Anterior cingulate cortex (tissue), 58 donors: ENCODE results near the gene KIF26B.
"Not testable (repeated sequence)": the region's sequence is repeated elsewhere in the genome, so short reads cannot be mapped to it uniquely, and the experiment has no call there.

Experiments used
- DNase-seq, 58 donors: peaks; one replicate each; lab custom pipeline; 2025; lab: John Stamatoyannopoulos, UW

KIF26B gene

DNA sequence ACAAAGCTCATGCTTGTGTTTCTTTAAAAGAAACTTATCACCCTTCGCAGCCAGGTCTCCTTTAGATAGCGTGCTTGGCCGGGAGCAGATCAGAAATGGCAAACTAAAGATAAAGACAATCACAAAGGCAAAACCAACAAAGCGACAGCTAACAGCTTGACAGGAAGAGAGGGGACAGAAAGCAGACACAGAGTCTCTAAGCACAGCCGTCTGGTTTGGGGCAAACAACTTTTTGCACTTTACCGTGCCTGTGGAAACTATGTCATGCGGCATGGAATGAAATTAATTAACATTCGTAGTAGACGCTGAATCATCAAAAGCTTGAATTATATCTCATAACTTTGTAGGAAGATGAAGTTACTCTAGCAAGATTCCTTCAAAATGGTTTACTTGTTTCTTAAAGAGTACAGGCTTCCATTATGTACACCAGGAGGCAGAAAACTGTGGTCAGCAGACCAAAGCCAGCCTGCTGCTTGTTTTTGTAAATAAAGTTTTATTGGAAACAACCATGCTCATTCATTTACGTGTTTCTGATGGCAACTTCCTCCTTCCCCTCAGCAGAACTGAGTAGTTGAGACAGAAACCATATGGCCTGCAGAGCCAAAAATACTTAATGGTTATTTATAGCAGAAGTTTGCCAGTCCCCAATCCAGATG lies 183.2 kb downstream of the KIF26B start:
- DNase-seq, result no peak

- DNase-seq, result no peak
These were observed 183.7 kb downstream of the KIF26B start for GRCh38 chr1:245338485-245338877.

DNA sequence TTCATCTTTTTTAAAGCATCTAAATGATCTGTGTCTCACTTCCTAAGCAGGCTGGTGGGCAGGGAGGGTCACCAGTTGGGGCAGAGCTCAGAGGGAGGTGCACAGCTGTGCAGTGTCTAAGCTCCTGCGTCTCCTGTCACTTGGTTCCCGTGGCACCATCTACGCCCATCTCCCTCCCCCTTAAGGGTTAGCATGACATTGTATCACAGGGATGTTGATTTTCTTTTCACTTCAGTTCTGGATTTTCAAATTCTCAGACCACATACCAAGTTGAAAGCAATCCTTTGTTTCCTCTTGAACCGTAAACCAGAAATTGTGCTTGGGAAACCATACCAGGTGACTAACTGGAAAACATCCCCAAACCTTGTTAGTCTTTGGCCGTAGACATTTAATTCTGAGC lies 187.0 kb downstream of the KIF26B start:
- no peak for DNase-seq

DNA sequence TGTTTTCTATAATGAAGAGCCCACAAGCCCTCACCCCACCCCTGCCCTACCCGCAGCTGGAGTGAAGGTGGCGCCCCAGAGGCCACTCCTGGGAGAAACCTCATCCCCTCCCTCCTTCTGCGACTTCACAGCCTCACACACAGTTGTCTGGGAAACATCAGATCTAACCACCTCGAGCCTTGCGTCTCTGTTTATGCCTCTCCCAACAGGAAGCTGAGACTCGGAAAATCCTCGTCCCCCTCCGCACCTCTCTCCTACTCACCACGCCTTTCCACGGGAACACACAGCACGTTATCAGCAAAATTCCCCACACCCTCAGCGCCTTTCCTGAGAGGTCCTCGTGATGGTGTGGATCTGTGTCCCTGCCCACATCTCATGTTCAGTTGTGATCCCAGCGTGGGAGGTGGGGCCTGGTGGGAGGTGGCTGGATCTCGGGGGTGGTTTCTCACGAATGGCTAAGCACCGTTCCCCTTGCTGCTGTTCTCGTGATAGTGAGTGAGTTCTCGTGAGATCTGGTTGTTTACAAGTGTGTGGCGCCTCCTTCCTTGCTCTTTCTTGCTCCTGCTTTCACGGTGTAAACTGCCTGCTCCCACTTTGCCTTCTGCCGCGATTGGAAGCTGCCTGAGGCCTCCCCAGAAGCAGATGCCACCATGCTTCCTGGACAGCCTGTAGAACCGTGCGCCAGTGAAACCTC lies 190.6 kb downstream of the KIF26B start:
- peak in 1 of 58 donors; percentile 16 for DNase-seq

DNA sequence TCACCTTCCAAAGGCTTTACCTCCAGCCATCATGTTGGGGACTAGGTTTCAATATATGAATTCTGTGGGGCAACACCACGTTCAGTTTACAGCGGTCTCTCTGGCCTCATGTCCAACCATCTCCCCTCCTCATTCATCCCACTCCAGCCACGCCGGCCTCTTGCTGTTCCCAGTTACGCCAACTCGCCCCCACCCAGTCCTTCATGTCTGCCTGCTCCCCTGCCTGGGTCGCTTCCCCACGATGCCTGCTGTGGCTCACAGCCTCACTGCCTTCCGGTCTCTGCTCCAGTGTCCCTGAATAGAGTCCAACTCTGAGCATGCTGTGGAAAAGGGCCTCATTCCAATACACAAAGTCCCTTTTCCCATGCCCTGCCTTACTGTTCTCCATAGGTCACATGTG lies 193.8 kb downstream of the KIF26B start:
- no peak for DNase-seq

- no peak for DNase-seq
These were observed 198.6 kb downstream of the KIF26B start for GRCh38 chr1:245353411-245353810.

DNA sequence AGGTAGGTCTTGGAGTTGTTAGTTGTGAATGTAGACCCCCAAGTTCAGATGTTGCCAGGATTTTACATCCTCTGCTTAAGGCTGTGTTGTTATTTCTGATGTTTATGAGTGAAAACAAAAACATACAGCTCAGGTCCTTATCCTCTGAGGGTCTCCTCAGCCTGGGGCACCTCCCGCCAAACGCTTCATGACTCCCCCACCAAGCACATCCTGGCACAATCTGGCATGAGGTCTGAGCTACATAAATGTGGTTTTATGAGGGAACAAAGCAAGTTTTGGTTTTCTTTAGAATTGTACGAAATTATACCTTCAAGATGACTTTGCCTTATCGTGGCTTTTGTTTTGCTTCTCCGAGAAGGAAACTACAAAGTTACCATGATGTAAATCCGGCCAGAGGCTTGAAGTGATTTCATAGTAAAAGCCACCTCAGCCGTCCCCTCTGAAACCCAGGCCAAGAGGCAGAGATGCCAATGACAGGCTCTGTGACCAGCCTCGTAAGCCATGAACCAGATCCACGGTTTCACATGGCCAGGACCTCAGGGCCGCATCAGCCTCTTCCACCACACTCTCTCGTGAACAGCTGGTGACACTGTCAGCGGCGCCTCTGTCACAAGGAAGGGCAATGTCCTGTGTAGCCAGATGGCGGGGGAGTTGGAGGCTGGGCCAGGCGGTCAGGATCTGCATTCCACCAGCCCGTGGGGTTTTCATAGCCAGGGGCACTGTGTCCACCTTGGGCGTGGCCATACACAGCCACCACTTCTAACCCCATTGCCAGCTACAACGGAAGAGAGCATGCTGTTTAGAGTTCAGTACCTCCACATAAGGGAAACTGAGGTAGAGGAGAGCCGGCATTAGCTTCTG lies 199.4 kb downstream of the KIF26B start:
- DNase-seq, result no peak

- not testable (repeated sequence) for DNase-seq
These were observed 201.3 kb downstream of the KIF26B start for GRCh38 chr1:245355851-245356630.

GRCh38 chr1:245356891-245357585 lies 202.3 kb downstream of the KIF26B start:
- no peak for DNase-seq

DNA sequence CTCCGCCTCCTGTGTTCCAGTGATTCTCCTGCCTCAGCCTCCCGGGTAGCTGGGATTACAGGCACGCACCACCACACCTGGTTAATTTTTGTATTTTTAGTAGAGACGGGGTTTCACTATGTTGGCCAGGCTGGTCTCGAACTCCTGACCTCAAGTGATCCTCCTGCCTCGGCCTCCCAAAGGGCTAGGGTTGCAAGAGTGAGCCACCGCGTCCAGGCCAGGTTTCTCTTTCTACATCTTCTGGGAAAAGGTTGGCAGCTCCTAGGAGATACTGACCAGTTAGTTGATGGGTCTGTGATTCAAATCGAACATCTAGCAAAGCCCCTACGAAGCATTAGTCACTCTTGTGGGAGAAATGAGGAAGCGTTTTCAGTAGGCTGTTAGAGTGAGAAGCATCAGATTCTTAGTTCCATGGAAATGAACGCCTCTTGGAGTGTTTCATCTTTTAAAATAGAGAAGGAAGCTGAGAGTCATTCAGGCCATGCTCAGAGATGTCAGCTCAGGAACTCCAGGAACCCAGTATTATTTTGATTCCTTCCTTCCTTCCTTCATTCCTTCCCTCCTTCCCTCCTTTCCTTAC lies 204.4 kb downstream of the KIF26B start:
- not testable (repeated sequence) for DNase-seq

DNA sequence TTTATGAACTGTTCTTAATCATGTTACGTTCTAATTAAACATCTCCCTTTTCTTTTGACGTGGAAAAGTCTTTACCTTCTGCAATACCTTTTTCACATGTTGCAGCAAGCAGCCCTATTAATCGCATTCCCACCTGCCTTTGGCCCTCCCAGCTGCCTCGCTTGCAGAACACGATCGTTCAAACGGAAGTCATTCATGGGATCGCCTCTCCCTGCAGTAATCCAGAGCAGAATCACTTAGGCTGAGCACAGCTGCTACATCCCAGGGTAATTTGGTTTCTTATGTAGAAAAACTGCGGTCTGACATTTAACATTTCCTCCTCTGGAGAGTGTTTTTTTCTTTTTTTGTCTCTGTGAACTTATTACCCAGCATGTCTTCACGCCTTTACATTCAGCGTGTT lies 206.3 kb downstream of the KIF26B start:
- DNase-seq, result no peak

- no peak for DNase-seq
These were observed 207.2 kb downstream of the KIF26B start for GRCh38 chr1:245361951-245362350.

DNA sequence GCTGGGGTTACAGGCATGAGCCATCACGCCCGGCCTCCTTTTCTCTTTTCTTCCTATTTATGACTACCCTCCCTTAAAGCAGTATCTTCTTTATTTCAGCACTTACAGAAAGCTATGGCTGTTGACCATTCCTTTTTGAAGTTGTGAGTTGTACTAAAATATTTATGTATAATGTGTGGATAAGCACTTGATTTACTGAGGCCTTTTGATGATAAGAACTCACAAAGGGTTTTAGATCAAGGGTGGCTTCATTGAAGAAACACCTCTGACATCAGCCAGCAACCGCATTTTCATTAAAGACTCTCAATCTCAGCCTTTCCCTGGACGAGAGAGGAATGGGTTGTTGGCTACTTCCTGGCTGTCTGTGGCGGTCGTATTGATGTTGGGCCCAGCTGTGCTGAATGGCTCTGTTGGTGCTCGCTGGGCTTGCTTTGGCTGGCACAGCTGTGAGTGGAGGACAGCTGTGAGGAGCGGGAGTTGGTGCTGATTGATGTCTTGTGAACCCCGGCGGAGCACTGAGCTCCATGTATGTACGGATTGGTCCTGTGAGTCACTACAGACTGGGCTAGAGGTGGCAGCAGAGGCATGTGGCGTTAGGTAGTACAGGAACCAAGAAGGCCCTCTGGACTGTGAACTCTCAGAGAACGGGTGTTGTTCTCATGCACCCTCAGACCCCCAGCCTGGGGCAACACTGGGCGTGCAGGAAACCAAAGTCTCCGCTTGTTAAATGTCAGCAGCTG lies 208.8 kb downstream of the KIF26B start:
- DNase-seq, result peak in 21 of 58 donors; percentile 2 to 27 (median 14)

DNA sequence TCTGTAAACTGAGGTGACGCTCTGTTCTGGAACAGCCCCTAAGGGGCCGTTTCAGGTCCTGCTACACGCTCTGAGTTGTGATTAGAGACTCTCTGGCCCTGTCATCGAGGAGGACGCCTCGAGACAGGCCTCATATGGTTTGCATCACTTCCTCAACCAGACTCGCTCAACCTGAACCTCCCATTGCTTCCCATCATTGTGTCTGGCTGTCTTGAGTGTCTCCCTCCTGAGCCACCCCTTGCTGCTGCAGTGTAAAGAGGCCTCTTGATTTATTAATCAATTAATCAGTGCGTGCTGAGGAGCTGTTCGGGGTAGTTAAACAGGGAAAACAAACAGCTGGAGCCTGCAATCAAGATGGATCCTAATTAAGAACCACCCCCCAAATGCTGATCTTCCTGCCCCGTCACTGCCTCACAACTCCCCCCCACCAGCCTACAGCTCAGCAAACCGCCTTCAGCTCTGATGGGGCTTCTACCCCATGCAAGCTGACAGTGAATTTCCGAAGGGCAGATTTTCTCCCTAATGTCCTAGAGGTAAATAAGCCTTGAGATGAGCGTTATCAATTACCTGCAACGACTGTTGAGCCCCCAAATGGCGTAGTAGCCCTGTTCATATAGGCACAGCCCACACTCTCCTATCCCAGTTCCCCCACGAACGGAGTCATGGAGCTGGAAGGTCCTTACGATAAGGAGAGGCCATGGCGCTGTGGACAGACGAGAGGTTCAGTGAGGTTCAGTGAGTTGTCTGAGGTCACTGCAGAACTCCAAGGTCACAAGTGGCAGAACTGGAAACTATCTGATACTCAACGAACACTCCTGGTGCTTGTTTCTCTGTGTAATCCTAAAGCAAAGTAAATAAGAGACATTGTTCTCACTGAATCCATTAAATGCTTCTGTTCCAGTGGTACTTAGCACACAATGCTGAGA lies 210.6 kb downstream of the KIF26B start:
- no peak for DNase-seq

- DNase-seq, result no peak
These were observed 212.1 kb downstream of the KIF26B start for GRCh38 chr1:245366886-245367285.

GRCh38 chr1:245370175-245370825 lies 215.5 kb downstream of the KIF26B start:
- no peak for DNase-seq

- DNase-seq, result peak in 3 of 58 donors; percentile 6 to 35 (median 12)
These were observed 216.3 kb downstream of the KIF26B start for GRCh38 chr1:245370905-245371581.
